Gastrocnemius medialis (tissue), 4 donors: Measurements from ENCODE around the gene GAS6. TPM values are rescaled to one million over a fixed set of nuclear protein-coding genes. Genes with fewer than 3 reads are reported as not detected.
A peak's percentile ranks its signal among the peaks of the same experiment; 100 is the strongest.

ENCODE experiments used
- ATAC-seq, 2 donors: fragments of 150-250 bp; one replicate each; pipeline ENCODE4 v1.9.1; 2016
- DNase-seq, 2 donors: peaks; one replicate each; pipeline ENCODE4 v3.0.0-alpha.2; 2019
- H3K27ac ChIP-seq, 4 donors: fragments of 200-600 bp; sonication (generic); 1 replicate in 1 of 4; 2 replicates in 3 of 4; pipeline ENCODE4 v1.5.1; 2016 to 2018; ENCODE audit warnings: mild to moderate bottlenecking in 2 of 4, moderate library complexity in 1 of 4
- H3K27me3 ChIP-seq, 3 donors: fragments of 200-600 bp; sonication (generic) in 2 of 3; 1 replicate in 1 of 3; 2 replicates in 2 of 3; pipeline versions ENCODE4 v1.5.1 to v1.6.0; 2016 to 2019; ENCODE audit warnings: mild to moderate bottlenecking in 1 of 3, moderate library complexity in 1 of 3
- H3K36me3 ChIP-seq, 2 donors: fragments of 200-600 bp; sonication (generic) in 1 of 2; one replicate each; pipeline ENCODE4 v1.5.1; 2017 to 2018
- H3K4me1 ChIP-seq, 2 donors: fragments of 200-600 bp; sonication (generic) in 1 of 2; one replicate each; pipeline ENCODE4 v1.5.1; 2016 to 2017; ENCODE audit warnings: mild to moderate bottlenecking in 2 of 2
- H3K4me3 ChIP-seq, 4 donors: fragments of 200-600 bp; sonication (generic) in 3 of 4; 1 replicate in 1 of 4; 2 replicates in 3 of 4; pipeline ENCODE4 v1.5.1; 2016 to 2019; ENCODE audit warnings: mild to moderate bottlenecking in 2 of 4
- H3K9me3 ChIP-seq, 3 donors: fragments of 200-600 bp; sonication (generic) in 2 of 3; 1 replicate in 1 of 3; 2 replicates in 2 of 3; pipeline ENCODE4 v1.5.1; 2016 to 2019
- POLR2A ChIP-seq, 2 donors: fragments of 450-650 bp; IDR thresholded peaks; one replicate each; pipeline ENCODE4 v1.6.1; 2017; ENCODE audit warnings: antibody characterized with exemption in 2 of 2, mild to moderate bottlenecking in 2 of 2, moderate library complexity in 2 of 2
- in situ Hi-C, 4 donors: fragments of 200-750 bp; cut with MboI; loops; one replicate each; pipeline versions ENCODE4 v1.15.0 to v1.8.0; 2017; ENCODE audit warnings: low sequenced_read_pairs in 4 of 4
- intact Hi-C: fragments of 100-400 bp; cut with DNase I; formaldehyde crosslinking; loops from one replicate; pipeline ENCODE4 v1.15.1; 2023; ENCODE audit warnings: low total_unique reads
- total RNA-seq, 4 donors: library from RNA; depleted of rRNA; stranded (reverse); fragments of >200 nt; gene quantifications; one replicate each; pipeline versions ENCODE4 v1.1.0 to v1.2.3, GENCODE V29; 2016
- TF ChIP-seq, protein P1 (sequence below), 5 experiments: fragments of 450-650 bp in 3 of 5; fragments of 200-600 bp in 2 of 5; sonication (generic) in 2 of 5; IDR thresholded peaks in 4 of 5; conservative IDR thresholded peaks in 1 of 5; 1 replicate in 4 of 5; 2 replicates in 1 of 5; pipeline ENCODE4 v1.5.1; 2016 to 2019; ENCODE audit warnings: antibody characterized with exemption in 5 of 5, mild to moderate bottlenecking in 3 of 5, moderate library complexity in 3 of 5

The GAS6 gene
- total RNA-seq, 4 donors from 2014 or later = 68.6 to 122 (median 86.3) TPM

DNA sequence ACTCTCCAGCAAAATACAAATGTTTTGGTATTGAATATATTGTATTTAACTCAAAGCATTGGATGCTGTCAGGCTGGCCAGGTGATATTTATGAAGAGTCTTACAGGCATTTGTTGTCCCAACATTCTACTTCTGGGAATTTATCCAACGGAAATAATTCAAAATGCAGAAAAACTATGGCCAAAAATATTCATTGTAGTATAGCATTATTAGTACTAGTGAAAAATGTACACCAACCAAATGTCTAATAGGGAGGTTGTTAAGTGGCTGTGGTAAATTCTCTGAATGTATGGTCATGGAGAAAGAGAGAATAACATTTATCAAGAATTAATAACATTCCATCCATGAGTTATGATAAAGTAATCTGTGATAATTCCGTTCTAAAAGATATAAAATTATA, 38.6 kb upstream of the GAS6 start:
- Histone ChIP-seq H3K36me3 (no peaks in the 10 kb centered on the region), H3K27ac (no peak overlapping the region), H3K9me3 (no peaks in the 10 kb centered on the region), H3K27me3 (no peaks in the 10 kb centered on the region), H3K4me3 (no peak overlapping the region), H3K4me1 (no peaks in the 10 kb centered on the region)
- ATAC-seq (no peak), DNase-seq (no peak)
- in situ Hi-C loops (no loop called here), intact Hi-C loops (no loop called here)
- TF ChIP-seq POLR2A (IDR thresholded peaks at IDR 0.05) = no peak
- TF ChIP-seq, protein P1, sequence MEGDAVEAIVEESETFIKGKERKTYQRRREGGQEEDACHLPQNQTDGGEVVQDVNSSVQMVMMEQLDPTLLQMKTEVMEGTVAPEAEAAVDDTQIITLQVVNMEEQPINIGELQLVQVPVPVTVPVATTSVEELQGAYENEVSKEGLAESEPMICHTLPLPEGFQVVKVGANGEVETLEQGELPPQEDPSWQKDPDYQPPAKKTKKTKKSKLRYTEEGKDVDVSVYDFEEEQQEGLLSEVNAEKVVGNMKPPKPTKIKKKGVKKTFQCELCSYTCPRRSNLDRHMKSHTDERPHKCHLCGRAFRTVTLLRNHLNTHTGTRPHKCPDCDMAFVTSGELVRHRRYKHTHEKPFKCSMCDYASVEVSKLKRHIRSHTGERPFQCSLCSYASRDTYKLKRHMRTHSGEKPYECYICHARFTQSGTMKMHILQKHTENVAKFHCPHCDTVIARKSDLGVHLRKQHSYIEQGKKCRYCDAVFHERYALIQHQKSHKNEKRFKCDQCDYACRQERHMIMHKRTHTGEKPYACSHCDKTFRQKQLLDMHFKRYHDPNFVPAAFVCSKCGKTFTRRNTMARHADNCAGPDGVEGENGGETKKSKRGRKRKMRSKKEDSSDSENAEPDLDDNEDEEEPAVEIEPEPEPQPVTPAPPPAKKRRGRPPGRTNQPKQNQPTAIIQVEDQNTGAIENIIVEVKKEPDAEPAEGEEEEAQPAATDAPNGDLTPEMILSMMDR (IDR thresholded peaks at IDR 0.05 in 4 of 5, conservative IDR thresholded peaks at IDR 0.05 in 1 of 5) = no peak

DNA sequence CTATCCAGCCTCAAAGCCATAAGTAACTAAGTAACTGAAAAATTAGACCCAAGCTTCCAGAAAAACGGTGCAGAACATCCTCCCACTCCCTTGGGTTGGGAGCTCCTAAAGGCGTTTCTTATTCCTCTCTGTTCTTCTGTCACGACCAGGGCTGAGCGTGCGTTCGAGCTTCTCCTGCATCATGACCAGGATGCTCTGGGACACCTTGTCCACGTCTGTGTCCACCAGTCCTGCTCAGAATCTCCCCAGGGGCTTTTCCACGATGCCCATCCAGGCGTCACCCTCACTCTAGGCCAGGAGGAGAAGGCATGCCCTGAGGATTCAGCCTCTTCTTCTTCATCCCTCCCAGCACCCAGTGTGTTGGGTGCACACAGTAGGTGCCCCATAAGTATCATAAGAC, 37.8 kb upstream of the GAS6 start:
- intact Hi-C loops (no loop called here), in situ Hi-C loops (no loop called here)
- H3K9me3 ChIP-seq = no peaks in the 10 kb centered on the region
- H3K4me1 ChIP-seq = no peaks in the 10 kb centered on the region
- H3K36me3 ChIP-seq = no peaks in the 10 kb centered on the region
- DNase-seq = peak in 1 of 2 donors; percentile 4
- no peak for ATAC-seq
- TF ChIP-seq POLR2A (IDR thresholded peaks at IDR 0.05) = no peak
- TF ChIP-seq, protein P1 (IDR thresholded peaks at IDR 0.05 in 4 of 5, conservative IDR thresholded peaks at IDR 0.05 in 1 of 5) = no peak
- no peak overlapping the region for H3K4me3 ChIP-seq
- no peak overlapping the region for H3K27ac ChIP-seq
- H3K27me3 ChIP-seq = no peaks in the 10 kb centered on the region

DNA sequence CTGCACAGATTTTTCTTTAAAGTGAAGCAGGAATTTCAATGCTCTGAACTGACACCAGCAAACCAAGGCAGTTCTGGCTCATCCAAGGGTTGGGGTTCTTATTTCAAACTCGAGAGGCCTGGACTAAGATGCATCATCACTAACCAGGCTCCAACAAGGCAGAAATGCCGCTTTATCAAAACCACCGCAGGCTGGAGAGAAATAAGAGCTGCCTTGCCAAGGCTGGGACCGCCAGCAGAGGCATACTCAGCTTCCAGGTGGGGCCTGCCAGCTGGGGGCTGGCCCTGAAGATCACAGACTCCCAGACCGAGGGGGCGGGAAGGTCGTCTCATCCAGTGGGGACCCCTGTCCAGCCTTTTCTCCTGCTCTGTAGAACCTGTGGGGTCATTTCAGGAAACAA, 37.4 kb upstream of the GAS6 start:
- in situ Hi-C loops = no loop called here
- ATAC-seq (no peak), DNase-seq (peak in 1 of 2 donors; percentile 9)
- Histone ChIP-seq H3K27ac (no peak overlapping the region), H3K36me3 (no peaks in the 10 kb centered on the region), H3K4me3 (no peak overlapping the region), H3K4me1 (no peaks in the 10 kb centered on the region), H3K9me3 (no peaks in the 10 kb centered on the region), H3K27me3 (no peaks in the 10 kb centered on the region)
- no peak for TF ChIP-seq POLR2A (IDR thresholded peaks at IDR 0.05)
- TF ChIP-seq, protein P1 (IDR thresholded peaks at IDR 0.05 in 4 of 5, conservative IDR thresholded peaks at IDR 0.05 in 1 of 5) = no peak
- intact Hi-C loops = no loop called here

GRCh38 chr13:113900646-113901045, 36.8 kb upstream of the GAS6 start:
- H3K27ac ChIP-seq = no peak overlapping the region
- intact Hi-C loops = no loop called here
- H3K36me3 ChIP-seq = no peaks in the 10 kb centered on the region

More at GRCh38 chr13:113900646-113901045, 36.8 kb upstream of the GAS6 start:
- DNase-seq (no peak), ATAC-seq (no peak)
- H3K4me1 ChIP-seq = no peaks in the 10 kb centered on the region
- no peaks in the 10 kb centered on the region for H3K9me3 ChIP-seq
- H3K4me3 ChIP-seq = no peak overlapping the region
- no peak for TF ChIP-seq POLR2A (IDR thresholded peaks at IDR 0.05)
- TF ChIP-seq, protein P1 (IDR thresholded peaks at IDR 0.05 in 4 of 5, conservative IDR thresholded peaks at IDR 0.05 in 1 of 5) = no peak
- in situ Hi-C loops = no loop called here
- no peaks in the 10 kb centered on the region for H3K27me3 ChIP-seq
